ENCODE results near the gene NPM1. TPM values are rescaled to one million over a fixed set of nuclear protein-coding genes. Genes with fewer than 3 reads are reported as not detected.
A peak's percentile ranks its signal among the peaks of the same experiment; 100 is the strongest.

Gene NPM1
- total RNA-seq, 2 donors from 2014 or later, result 1,997 to 2,127 TPM

- Mint-ChIP-seq H3K36me3 (ENCODE audit: low read depth) (no peaks in the 10 kb centered on the region), H3K27me3 (ENCODE audit: insufficient read depth) (no peaks in the 10 kb centered on the region), H3K4me3 (no peak overlapping the region), H3K4me1 (peaks cover 6% of the 10 kb centered on the region), H3K9me3 (no peaks in the 10 kb centered on the region), H3K27ac (no peak overlapping the region)
- Histone ChIP-seq H3K4me3 (ENCODE audit: low read length) (no peak overlapping the region), H3K27ac (ENCODE audit: low read depth, low read length) (no peak overlapping the region), H3K4me1 (ENCODE audit: control insufficient read depth, insufficient read depth, low read length) (peaks cover 3% of the 10 kb centered on the region), H3K9ac (ENCODE audit: extremely low read depth, low read length, poor library complexity, severe bottlenecking) (no peak overlapping the region), H3K27me3 (ENCODE audit: control insufficient read depth, insufficient read depth, low read length, poor library complexity, severe bottlenecking) (no peaks in the 10 kb centered on the region), H3K36me3 (ENCODE audit: control insufficient read depth, insufficient read depth, low read length) (no peaks in the 10 kb centered on the region), H3K9me3 (ENCODE audit: control insufficient read depth, low read length) (no peaks in the 10 kb centered on the region)
- 75 to 93% methylated on average over 2 to 3 of the region's 3 CpGs for WGBS, 2 experiments (ENCODE audit: insufficient coverage in 1 of 2, insufficient read length in 1 of 2)
- TF ChIP-seq, protein P1, sequence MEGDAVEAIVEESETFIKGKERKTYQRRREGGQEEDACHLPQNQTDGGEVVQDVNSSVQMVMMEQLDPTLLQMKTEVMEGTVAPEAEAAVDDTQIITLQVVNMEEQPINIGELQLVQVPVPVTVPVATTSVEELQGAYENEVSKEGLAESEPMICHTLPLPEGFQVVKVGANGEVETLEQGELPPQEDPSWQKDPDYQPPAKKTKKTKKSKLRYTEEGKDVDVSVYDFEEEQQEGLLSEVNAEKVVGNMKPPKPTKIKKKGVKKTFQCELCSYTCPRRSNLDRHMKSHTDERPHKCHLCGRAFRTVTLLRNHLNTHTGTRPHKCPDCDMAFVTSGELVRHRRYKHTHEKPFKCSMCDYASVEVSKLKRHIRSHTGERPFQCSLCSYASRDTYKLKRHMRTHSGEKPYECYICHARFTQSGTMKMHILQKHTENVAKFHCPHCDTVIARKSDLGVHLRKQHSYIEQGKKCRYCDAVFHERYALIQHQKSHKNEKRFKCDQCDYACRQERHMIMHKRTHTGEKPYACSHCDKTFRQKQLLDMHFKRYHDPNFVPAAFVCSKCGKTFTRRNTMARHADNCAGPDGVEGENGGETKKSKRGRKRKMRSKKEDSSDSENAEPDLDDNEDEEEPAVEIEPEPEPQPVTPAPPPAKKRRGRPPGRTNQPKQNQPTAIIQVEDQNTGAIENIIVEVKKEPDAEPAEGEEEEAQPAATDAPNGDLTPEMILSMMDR (conservative IDR thresholded peaks at IDR 0.05), result no peak
- DNase-seq, result no peak
These were observed 23.8 kb upstream of the NPM1 start for GRCh38 chr5:171363846-171364245.

GRCh38 chr5:171365351-171365750 lies 22.3 kb upstream of the NPM1 start:
- no peak overlapping the region for H3K27ac Mint-ChIP-seq

DNA sequence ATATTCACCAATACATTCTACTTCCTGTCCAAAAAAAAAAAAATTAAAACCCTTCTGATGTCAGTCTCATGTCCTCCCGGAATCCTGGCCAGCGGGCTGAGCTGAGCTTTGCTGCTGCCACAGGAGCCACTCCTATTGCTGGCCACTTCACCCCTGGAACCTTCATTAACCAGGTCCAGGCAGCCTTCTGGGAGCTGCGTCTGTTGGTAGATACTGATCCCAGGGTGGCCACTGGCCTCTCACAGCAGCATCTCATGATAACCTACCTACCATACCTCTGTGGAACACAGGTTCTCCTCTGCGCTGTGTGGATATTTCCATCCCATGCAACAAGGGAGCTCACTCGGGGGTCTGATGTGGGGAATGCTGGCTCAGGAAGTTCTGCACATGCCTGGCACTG lies 21.0 kb upstream of the NPM1 start:
- WGBS, 2 experiments (ENCODE audit: insufficient coverage in 1 of 2, insufficient read length in 1 of 2), result 91 to 96% methylated on average over 4 to 5 of the region's 5 CpGs
- Histone ChIP-seq H3K36me3 (ENCODE audit: control insufficient read depth, insufficient read depth, low read length) (no peaks in the 10 kb centered on the region), H3K4me3 (ENCODE audit: low read length) (no peak overlapping the region), H3K4me1 (ENCODE audit: control insufficient read depth, insufficient read depth, low read length) (peaks cover 3% of the 10 kb centered on the region), H3K9me3 (ENCODE audit: control insufficient read depth, low read length) (no peaks in the 10 kb centered on the region), H3K27me3 (ENCODE audit: control insufficient read depth, insufficient read depth, low read length, poor library complexity, severe bottlenecking) (no peaks in the 10 kb centered on the region), H3K27ac (ENCODE audit: low read depth, low read length) (no peak overlapping the region), H3K9ac (ENCODE audit: extremely low read depth, low read length, poor library complexity, severe bottlenecking) (no peak overlapping the region)
- Mint-ChIP-seq H3K4me3 (no peak overlapping the region), H3K9me3 (no peaks in the 10 kb centered on the region), H3K27ac (no peak overlapping the region), H3K4me1 (peaks cover 6% of the 10 kb centered on the region), H3K27me3 (ENCODE audit: insufficient read depth) (no peaks in the 10 kb centered on the region), H3K36me3 (ENCODE audit: low read depth) (no peaks in the 10 kb centered on the region)
- no peak for DNase-seq
- TF ChIP-seq, protein P1 (conservative IDR thresholded peaks at IDR 0.05), result no peak

More at GRCh38 chr5:171365351-171365750, 22.3 kb upstream of the NPM1 start:
- Mint-ChIP-seq H3K9me3 (no peaks in the 10 kb centered on the region), H3K4me3 (no peak overlapping the region), H3K27me3 (ENCODE audit: insufficient read depth) (no peaks in the 10 kb centered on the region), H3K4me1 (peaks cover 6% of the 10 kb centered on the region), H3K36me3 (ENCODE audit: low read depth) (no peaks in the 10 kb centered on the region)
- H3K27ac ChIP-seq (ENCODE audit: low read depth, low read length), result no peak overlapping the region
- no peak overlapping the region for H3K4me3 ChIP-seq (ENCODE audit: low read length)
- no peaks in the 10 kb centered on the region for H3K27me3 ChIP-seq (ENCODE audit: control insufficient read depth, insufficient read depth, low read length, poor library complexity, severe bottlenecking)
- TF ChIP-seq, protein P1 (conservative IDR thresholded peaks at IDR 0.05), result peak; percentile 83
- H3K36me3 ChIP-seq (ENCODE audit: control insufficient read depth, insufficient read depth, low read length), result no peaks in the 10 kb centered on the region
- peaks cover 3% of the 10 kb centered on the region for H3K4me1 ChIP-seq (ENCODE audit: control insufficient read depth, insufficient read depth, low read length)
- no peaks in the 10 kb centered on the region for H3K9me3 ChIP-seq (ENCODE audit: control insufficient read depth, low read length)
- H3K9ac ChIP-seq (ENCODE audit: extremely low read depth, low read length, poor library complexity, severe bottlenecking), result no peak overlapping the region
- DNase-seq, result peak; percentile 80
- WGBS, 2 experiments (ENCODE audit: insufficient coverage in 1 of 2, insufficient read length in 1 of 2), result 45 to 57% methylated on average over 7 of the region's 7 CpGs
